Activated T-helper 17 cell treated with anti-CD3 and anti-CD28 coated beads, Interleukin-2, amount 50 U/mL, for 72 hours (primary cell): ENCODE results near the gene ADRA2C. TPM values are rescaled to one million over a fixed set of nuclear protein-coding genes. Genes with fewer than 3 reads are reported as not detected.
A peak's percentile ranks its signal among the peaks of the same experiment; 100 is the strongest.

ENCODE experiments used
- ATAC-seq: fragments of 150-1000 bp; cut with Tn5 transposase; replicated peaks from 2 replicates; pipeline ENCODE4 v1.10.0; 2021; ENCODE audit warnings: mild to moderate bottlenecking, moderate library complexity
- H3K27ac Mint-ChIP-seq: one replicate; pipeline ENCODE4 v1.8.0; 2022; ENCODE audit warnings: mixed read lengths
- H3K27me3 Mint-ChIP-seq: one replicate; pipeline ENCODE4 v1.8.0; 2022; ENCODE audit warnings: mixed read lengths
- H3K36me3 Mint-ChIP-seq: one replicate; pipeline ENCODE4 v1.8.0; 2022; ENCODE audit warnings: low read depth, mild to moderate bottlenecking, mixed read lengths
- H3K4me1 Mint-ChIP-seq: one replicate; pipeline ENCODE4 v1.8.0; 2022; ENCODE audit warnings: mixed read lengths
- H3K4me3 Mint-ChIP-seq: one replicate; pipeline ENCODE4 v1.8.0; 2022; ENCODE audit warnings: mild to moderate bottlenecking, mixed read lengths
- H3K9me3 Mint-ChIP-seq: one replicate; pipeline ENCODE4 v1.8.0; 2022; ENCODE audit warnings: mixed read lengths
- total RNA-seq, 2 donors: library from RNA; stranded (reverse); gene quantifications; one replicate each; pipeline ENCODE4 v1.2.3, GENCODE V29; 2022

The ADRA2C gene
- total RNA-seq, 2 donors from 2014 or later: not detected

DNA sequence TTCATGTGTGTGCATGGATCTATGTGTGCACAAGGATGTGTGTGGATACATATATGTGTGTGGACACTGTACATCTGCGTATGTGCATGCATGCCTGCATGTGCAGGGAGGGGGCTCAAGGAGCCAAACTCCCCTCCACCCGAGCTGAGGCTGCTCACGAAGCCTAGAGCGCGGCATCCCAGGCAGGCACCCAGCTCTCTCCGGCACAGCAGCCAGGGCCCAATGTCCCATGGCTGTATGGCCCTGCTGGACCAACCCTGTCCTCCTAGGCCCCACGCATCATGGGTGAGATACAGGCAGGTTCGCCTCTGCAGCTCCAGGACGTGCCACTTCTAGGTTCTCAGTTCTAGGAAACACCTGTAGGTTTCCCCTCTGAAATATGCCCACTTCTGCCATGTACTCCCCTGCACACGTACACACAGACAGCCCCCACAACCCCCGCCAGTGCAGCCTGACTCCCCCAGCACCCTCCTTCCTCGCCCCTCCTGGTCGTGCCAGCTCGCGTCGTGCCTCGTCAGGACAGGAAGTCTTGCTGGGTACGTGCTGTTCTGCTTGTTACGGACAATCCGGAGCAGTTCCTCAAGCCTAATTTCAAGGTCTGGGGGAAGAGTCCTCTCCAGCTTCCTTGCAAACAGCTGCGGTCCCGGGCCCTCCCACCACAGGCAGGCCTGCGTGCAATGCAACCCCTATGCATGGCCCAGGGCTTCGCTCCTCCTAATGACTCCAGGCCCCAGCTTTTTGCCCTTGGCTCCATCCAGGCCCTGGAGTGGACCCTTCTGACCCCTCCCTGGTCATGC, 3.2 kb upstream of the ADRA2C start:
- H3K4me3 Mint-ChIP-seq: no peak overlapping the region
- ATAC-seq: no peak
- H3K9me3 Mint-ChIP-seq: no peaks in the 10 kb centered on the region
- no peaks in the 10 kb centered on the region for H3K36me3 Mint-ChIP-seq
- H3K4me1 Mint-ChIP-seq: no peaks in the 10 kb centered on the region
- H3K27ac Mint-ChIP-seq: no peak overlapping the region
- H3K27me3 Mint-ChIP-seq: peaks cover 4% of the 10 kb centered on the region

DNA sequence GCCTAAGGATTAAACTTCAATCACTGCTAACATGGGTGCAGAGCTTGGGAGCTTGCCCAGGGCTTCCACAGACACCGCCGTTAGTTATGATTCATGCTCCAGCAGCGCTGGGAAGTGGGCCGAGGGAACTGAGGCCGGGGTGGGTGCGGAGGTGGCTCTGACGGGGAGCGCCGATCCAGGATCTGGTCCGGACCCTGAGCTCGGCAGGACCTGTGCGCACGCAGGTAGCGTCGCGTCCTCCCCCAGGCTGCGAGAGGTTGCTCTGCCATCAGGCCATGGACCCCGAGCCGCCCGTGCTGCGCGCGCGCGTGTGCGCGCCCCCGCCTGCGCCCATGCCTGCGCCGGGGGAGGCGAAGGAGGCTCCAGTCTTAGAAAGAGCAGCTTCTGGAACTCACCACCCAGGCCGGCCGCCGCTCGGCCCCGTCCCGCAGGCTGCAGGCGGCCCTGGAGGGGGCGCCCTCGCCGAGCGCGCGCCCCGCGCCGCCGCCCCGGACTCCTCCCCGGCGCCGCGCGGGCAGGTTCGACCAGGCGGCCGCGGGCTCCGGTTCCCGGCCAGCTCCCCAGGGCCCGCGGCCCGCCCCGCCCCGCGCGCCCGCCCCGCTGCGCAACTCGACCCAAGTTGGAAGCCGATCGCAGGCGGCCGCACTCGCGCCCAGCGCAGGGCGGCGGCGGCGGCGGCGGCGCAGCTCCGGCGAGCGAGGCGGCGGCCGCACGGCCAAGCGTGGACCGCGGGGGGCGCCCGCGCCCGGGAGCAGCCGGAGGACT, 732 bp upstream of the ADRA2C start:
- ATAC-seq: no peak
- Mint-ChIP-seq H3K9me3 (no peaks in the 10 kb centered on the region), H3K36me3 (no peaks in the 10 kb centered on the region), H3K27ac (no peak overlapping the region), H3K4me1 (no peaks in the 10 kb centered on the region), H3K27me3 (peaks cover 5% of the 10 kb centered on the region), H3K4me3 (no peak overlapping the region)

DNA sequence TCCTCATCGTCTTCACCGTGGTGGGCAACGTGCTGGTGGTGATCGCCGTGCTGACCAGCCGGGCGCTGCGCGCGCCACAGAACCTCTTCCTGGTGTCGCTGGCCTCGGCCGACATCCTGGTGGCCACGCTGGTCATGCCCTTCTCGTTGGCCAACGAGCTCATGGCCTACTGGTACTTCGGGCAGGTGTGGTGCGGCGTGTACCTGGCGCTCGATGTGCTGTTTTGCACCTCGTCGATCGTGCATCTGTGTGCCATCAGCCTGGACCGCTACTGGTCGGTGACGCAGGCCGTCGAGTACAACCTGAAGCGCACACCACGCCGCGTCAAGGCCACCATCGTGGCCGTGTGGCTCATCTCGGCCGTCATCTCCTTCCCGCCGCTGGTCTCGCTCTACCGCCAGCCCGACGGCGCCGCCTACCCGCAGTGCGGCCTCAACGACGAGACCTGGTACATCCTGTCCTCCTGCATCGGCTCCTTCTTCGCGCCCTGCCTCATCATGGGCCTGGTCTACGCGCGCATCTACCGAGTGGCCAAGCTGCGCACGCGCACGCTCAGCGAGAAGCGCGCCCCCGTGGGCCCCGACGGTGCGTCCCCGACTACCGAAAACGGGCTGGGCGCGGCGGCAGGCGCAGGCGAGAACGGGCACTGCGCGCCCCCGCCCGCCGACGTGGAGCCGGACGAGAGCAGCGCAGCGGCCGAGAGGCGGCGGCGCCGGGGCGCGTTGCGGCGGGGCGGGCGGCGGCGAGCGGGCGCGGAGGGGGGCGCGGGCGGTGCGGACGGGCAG, 792 bp downstream of the ADRA2C start:
- Mint-ChIP-seq H3K27me3 (peaks cover 6% of the 10 kb centered on the region), H3K36me3 (no peaks in the 10 kb centered on the region), H3K4me3 (peak overlapping the region; percentile 36), H3K4me1 (no peaks in the 10 kb centered on the region), H3K27ac (no peak overlapping the region), H3K9me3 (no peaks in the 10 kb centered on the region)
- ATAC-seq: no peak

DNA sequence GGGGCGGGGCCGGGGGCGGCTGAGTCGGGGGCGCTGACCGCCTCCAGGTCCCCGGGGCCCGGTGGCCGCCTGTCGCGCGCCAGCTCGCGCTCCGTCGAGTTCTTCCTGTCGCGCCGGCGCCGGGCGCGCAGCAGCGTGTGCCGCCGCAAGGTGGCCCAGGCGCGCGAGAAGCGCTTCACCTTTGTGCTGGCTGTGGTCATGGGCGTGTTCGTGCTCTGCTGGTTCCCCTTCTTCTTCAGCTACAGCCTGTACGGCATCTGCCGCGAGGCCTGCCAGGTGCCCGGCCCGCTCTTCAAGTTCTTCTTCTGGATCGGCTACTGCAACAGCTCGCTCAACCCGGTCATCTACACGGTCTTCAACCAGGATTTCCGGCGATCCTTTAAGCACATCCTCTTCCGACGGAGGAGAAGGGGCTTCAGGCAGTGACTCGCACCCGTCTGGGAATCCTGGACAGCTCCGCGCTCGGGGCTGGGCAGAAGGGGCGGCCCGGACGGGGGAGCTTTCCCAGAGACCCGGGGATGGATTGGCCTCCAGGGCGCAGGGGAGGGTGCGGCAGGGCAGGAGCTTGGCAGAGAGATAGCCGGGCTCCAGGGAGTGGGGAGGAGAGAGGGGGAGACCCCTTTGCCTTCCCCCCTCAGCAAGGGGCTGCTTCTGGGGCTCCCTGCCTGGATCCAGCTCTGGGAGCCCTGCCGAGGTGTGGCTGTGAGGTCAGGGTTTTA, 1.5 kb downstream of the ADRA2C start:
- Mint-ChIP-seq H3K27ac (no peak overlapping the region), H3K9me3 (no peaks in the 10 kb centered on the region), H3K36me3 (no peaks in the 10 kb centered on the region), H3K4me3 (no peak overlapping the region), H3K4me1 (no peaks in the 10 kb centered on the region), H3K27me3 (peaks cover 6% of the 10 kb centered on the region)
- ATAC-seq: no peak

DNA sequence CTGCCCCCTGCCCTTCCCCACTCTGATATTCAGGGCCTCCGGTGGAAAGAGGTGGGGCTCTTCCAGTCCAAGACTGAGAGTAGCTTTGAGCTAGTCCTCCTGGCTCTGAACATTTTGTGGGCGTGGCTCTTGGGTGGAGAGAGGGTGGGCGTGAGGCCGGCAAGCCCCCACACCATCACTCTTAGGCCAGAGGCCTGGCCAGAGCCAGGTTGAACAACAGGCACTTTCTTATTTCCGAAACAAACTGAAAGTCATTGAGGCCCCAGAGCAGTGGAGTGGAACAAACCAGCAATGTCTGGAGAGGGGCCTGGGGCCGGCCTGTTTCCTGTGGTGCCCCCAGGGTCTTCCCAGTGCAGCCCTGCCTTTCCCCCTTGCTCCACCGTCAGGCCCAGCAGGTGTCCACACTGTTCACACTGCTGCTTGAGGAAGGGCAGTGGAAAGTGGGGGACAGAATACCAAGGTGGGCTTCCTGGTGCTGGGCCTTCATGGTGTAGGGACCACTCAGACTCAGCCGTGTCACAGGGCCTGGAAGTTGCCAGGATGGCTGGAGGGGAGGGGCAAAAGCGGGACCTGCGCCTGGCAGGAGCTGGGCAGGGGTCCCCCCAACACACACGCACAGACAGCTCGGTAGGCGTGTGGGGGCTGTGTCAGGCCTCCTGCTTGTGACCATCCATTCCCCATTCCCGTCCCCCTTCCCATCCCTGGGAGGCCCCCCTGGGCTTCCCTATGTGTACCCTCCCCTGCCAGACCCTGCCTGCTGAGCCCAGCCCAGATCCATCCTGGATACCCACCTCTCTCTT, 2.9 kb downstream of the ADRA2C start:
- Mint-ChIP-seq H3K27ac (no peak overlapping the region), H3K9me3 (no peaks in the 10 kb centered on the region)
- no peak for ATAC-seq

DNA sequence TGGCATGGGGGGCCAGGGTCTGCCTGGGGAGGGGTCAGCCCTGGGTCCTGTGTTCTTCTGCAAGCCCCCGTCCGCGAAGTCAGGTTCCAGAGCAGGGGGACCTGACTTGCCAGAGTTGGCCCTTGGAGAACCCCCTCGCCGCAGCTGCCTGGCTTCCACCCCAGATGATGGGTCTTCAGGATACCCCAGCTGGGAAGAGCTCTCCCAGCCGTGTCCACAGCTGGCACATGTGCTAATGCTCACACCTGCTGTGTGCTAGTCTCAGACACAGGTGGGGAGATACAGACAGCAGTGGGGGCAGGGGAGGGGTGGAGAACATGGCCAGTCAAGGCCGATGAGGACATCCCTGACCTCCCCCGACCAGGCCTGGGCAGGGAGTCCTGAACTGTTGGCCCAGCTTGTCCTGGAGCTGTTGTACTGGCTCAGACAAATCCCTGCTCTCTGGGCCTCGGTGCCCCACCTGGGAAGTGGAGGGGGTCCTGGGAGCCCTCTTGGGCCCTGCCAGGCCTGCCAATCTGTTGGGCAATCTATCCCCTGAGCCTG, 3.5 kb downstream of the ADRA2C start:
- Mint-ChIP-seq H3K36me3 (no peaks in the 10 kb centered on the region), H3K27me3 (peaks cover 6% of the 10 kb centered on the region), H3K4me1 (no peaks in the 10 kb centered on the region), H3K9me3 (no peaks in the 10 kb centered on the region), H3K4me3 (no peak overlapping the region), H3K27ac (no peak overlapping the region)
- ATAC-seq: no peak

More for the DNA sequence above, 2.9 kb downstream of the ADRA2C start:
- no peaks in the 10 kb centered on the region for H3K36me3 Mint-ChIP-seq
- H3K4me1 Mint-ChIP-seq: no peaks in the 10 kb centered on the region
- no peak overlapping the region for H3K4me3 Mint-ChIP-seq
- peaks cover 6% of the 10 kb centered on the region for H3K27me3 Mint-ChIP-seq

DNA sequence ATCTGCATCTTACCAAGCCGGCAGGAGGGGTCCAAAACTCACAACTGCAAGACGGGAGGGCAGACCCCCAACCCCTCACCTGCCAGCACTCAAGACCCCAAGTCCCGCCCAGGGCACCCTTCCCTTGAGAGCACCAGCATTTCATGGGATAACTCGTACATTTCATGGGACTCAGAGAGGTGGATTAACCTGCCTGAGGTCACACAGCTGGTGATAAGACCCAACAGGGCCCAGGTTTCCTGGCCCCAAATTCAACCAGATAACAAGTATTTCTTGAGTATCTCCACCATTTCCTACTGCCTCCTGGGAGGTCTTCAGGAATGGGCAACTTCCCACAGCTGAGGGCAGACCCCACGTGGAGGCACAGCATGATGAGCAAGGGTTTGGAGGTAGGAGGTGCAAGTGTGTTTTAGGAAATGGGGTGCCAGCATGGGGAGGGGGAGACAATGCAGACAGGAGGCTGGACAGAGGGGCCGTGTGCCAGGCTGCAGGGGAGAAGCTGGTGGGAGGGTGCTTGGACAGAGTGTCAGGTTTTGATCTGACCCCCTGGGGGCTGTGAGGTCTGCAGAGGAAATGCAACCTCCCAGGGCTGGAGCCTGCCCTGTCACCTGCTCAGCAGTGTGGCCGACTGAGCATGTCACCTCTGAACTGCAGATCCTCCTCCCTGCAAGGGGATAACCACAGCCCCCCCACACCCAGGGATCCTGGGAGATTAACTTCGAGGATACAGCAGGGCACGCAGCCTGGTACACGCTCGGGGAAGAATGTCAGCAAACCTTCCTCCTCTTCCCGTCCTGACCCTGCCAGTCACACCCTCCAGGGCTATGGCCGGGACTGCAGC, 4.4 kb downstream of the ADRA2C start:
- ATAC-seq: no peak
- no peaks in the 10 kb centered on the region for H3K36me3 Mint-ChIP-seq
- no peaks in the 10 kb centered on the region for H3K9me3 Mint-ChIP-seq
- no peak overlapping the region for H3K27ac Mint-ChIP-seq
- no peaks in the 10 kb centered on the region for H3K4me1 Mint-ChIP-seq
- H3K27me3 Mint-ChIP-seq: peaks cover 6% of the 10 kb centered on the region
- no peak overlapping the region for H3K4me3 Mint-ChIP-seq

DNA sequence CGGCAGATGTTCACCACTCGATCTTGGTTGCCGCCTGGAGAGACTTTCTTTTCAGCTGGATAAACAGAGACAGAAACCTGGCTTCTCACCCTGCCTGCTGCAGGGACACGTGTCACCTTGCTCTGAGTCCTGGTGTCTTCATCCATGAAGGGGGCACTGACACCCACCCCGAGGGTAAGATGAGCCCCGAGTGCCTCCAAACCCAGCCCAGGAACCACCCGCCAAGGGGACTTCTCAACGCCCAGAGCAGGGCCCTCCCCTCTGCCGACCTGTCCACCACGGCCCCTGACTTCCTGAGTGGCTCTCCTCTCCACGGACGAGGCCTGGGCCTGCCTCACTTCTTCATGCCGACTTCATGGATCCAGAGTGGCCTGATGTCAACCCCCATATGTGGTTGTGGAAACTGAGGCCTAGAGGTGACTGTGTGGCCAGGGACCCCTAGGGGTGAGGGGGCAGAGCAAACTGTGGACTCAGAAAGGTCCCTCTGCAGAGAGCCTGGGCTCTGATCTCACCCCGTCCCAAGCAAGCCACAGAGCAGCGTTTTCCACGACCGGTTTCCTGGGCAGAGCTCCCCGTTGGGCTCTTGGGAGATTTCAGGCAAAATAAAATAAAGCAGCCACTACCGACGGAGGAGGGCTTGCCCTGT, 5.1 kb downstream of the ADRA2C start:
- peaks cover 6% of the 10 kb centered on the region for H3K27me3 Mint-ChIP-seq
- H3K4me3 Mint-ChIP-seq: no peak overlapping the region
- H3K27ac Mint-ChIP-seq: no peak overlapping the region
- H3K9me3 Mint-ChIP-seq: no peaks in the 10 kb centered on the region
- no peaks in the 10 kb centered on the region for H3K36me3 Mint-ChIP-seq
- H3K4me1 Mint-ChIP-seq: no peaks in the 10 kb centered on the region
- no peak for ATAC-seq

DNA sequence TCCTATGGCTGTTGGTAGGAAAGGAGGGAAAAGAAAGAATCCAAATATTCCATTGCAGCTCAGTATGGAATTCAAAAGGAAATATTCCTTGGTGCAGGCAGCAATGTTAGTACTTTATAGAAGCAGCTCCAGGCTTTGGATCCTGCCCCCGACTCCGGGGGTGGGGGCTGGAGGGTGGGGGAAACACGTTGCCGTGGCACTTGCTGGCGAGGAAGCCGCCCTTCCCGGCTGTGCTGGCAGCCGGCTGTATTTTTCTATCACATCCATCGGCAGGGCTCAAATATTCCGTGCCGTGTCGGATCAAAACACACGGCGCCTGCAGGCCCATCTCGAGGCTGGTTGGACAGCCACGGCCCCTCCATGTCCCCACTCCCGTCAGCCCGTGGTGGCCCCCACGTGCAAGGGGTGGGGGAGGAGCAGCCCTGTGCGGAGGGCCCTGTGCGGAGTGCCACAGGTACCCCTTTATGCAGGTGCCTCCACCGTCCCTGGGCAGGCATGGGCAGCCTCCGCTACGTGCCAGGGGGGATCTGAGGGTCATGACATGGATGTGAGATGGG, 5.8 kb downstream of the ADRA2C start:
- H3K36me3 Mint-ChIP-seq: no peaks in the 10 kb centered on the region
- H3K9me3 Mint-ChIP-seq: no peaks in the 10 kb centered on the region
- no peaks in the 10 kb centered on the region for H3K4me1 Mint-ChIP-seq
- no peak for ATAC-seq
- peaks cover 6% of the 10 kb centered on the region for H3K27me3 Mint-ChIP-seq
- H3K4me3 Mint-ChIP-seq: no peak overlapping the region
- no peak overlapping the region for H3K27ac Mint-ChIP-seq

DNA sequence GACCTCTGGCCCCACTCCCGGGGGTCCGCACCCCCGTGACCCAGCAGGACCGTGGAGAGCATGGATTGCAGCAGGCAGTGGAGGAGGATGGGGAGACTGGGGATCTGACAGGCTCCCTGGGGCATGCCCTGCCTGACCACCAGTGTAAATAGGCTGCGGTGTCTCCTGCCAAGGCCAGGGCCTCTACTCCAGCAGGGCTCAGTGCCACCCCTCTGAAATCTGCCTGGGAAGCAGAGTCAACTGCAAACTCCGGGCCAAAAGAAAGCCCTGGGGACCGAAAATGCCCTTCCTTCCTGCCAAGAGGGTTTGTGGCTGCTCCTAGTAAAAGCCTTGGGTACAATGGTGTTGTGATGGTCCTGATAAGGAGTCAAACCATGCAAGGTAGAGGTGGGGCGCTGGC, 6.4 kb downstream of the ADRA2C start:
- no peak overlapping the region for H3K27ac Mint-ChIP-seq
- no peaks in the 10 kb centered on the region for H3K9me3 Mint-ChIP-seq
- no peaks in the 10 kb centered on the region for H3K4me1 Mint-ChIP-seq
- peaks cover 5% of the 10 kb centered on the region for H3K27me3 Mint-ChIP-seq
- no peaks in the 10 kb centered on the region for H3K36me3 Mint-ChIP-seq
- no peak overlapping the region for H3K4me3 Mint-ChIP-seq
- no peak for ATAC-seq

DNA sequence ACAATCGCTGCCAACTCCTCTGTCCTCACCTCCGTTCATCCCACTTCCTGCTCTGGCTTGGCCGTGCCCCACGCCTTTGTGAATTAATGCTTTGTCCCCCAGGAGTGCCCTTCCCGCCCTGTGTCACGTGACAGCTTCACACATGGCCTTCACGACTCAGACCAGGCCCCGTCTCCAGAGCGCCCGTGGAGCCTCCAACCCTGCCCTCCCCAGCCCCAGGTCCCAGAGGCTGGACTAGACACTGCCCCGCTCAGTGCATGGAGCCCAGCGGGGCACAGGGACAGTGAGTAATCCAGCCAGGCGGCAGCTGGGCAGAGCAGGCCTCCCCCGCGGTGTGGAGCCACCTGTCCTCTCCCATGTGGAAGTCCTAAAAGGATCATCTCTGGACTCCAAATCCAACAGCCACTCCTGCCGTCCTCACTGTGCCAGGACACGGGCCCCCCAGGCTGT, 7.4 kb downstream of the ADRA2C start:
- Mint-ChIP-seq H3K9me3 (no peaks in the 10 kb centered on the region), H3K4me3 (no peak overlapping the region), H3K36me3 (no peaks in the 10 kb centered on the region), H3K27ac (no peak overlapping the region), H3K27me3 (peaks cover 6% of the 10 kb centered on the region), H3K4me1 (no peaks in the 10 kb centered on the region)
- no peak for ATAC-seq

DNA sequence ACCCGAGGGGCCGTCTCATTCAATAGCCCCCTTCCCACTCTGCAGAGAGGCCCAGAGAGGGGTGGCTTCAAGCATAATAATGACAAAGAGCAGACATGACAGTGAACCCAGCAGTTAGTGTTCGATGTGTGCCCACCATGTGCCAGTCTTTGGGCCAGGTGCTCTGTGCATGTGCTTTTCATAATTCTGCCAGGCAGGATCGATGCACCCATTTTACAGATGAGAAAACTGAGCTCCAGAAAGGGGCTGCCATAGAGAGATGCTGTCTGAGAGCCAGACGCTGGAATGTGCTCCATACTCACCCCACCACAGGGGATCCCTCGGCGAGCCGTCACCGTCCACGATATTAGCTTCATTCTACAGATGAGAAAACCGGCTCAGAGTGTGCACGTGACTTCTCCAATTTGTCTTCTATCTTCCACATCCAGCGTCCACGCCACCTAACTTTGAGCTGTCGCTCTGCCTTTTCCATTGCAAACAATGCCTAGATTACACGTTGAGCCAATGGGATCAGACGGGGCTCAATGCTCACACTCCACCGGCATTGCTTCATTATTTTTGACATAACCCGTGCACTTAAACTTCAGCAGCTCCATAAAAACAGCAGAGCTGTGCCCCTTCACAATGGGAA, 8.2 kb downstream of the ADRA2C start:
- Mint-ChIP-seq H3K36me3 (no peaks in the 10 kb centered on the region), H3K27ac (no peak overlapping the region), H3K4me3 (no peak overlapping the region), H3K9me3 (no peaks in the 10 kb centered on the region), H3K27me3 (peaks cover 6% of the 10 kb centered on the region), H3K4me1 (no peaks in the 10 kb centered on the region)
- ATAC-seq: no peak
